GM23248 (cell line): ENCODE measurements around the gene COX6B2. TPM values are rescaled to one million over a fixed set of nuclear protein-coding genes. Genes with fewer than 3 reads are reported as not detected.

Source experiments
- DNase-seq: peaks from one replicate; pipeline ENCODE4 v3.0.0-alpha.2; 2015
- H2AFZ ChIP-seq: fragments of 200-600 bp; sonication (generic); 2 replicates; pipeline ENCODE4 v1.6.1; 2016; ENCODE audit warnings: antibody characterized with exemption
- H3F3A ChIP-seq: fragments of 200-600 bp; sonication (generic); 2 replicates; pipeline ENCODE4 v1.6.1; 2016; ENCODE audit warnings: mild to moderate bottlenecking, antibody characterized with exemption, mixed run types; ENCODE audit not compliant: insufficient read depth
- H3K27ac ChIP-seq: fragments of 200-600 bp; sonication (generic); 2 replicates; pipeline ENCODE4 v1.5.1; 2016; ENCODE audit warnings: mild to moderate bottlenecking
- H3K27me3 ChIP-seq: fragments of 200-600 bp; sonication (generic); replicated peaks from 2 replicates; pipeline ENCODE4 v1.6.1; 2016; ENCODE audit warnings: mild to moderate bottlenecking; ENCODE audit not compliant: insufficient read depth
- H3K36me3 ChIP-seq: fragments of 200-600 bp; sonication (generic); 2 replicates; pipeline ENCODE4 v1.6.1; 2016; ENCODE audit warnings: low read depth, mild to moderate bottlenecking
- H3K4me1 ChIP-seq: fragments of 200-600 bp; sonication (generic); 2 replicates; pipeline ENCODE4 v1.6.1; 2016; ENCODE audit warnings: mild to moderate bottlenecking; ENCODE audit not compliant: insufficient read depth
- H3K4me2 ChIP-seq: fragments of 200-600 bp; sonication (generic); one replicate; pipeline ENCODE4 v1.6.1; 2016; ENCODE audit warnings: mild to moderate bottlenecking; ENCODE audit not compliant: unreplicated experiment
- H3K4me3 ChIP-seq: fragments of 200-600 bp; sonication (generic); 2 replicates; pipeline ENCODE4 v1.5.1; 2016; ENCODE audit warnings: mild to moderate bottlenecking
- H3K79me2 ChIP-seq: fragments of 200-600 bp; sonication (generic); 2 replicates; pipeline ENCODE4 v1.6.1; 2016; ENCODE audit warnings: mild to moderate bottlenecking; ENCODE audit not compliant: insufficient read depth
- H3K9ac ChIP-seq: fragments of 200-600 bp; sonication (generic); 2 replicates; pipeline ENCODE4 v1.6.1; 2016; ENCODE audit warnings: mild to moderate bottlenecking
- H3K9me2 ChIP-seq: fragments of 200-600 bp; sonication (generic); 2 replicates; pipeline ENCODE4 v1.6.1; 2016; ENCODE audit warnings: mixed run types, mild to moderate bottlenecking, moderate library complexity; ENCODE audit not compliant: insufficient read depth
- H3K9me3 ChIP-seq: fragments of 200-600 bp; sonication (generic); one replicate; pipeline ENCODE4 v1.6.1; 2017; ENCODE audit warnings: low read depth
- H4K20me1 ChIP-seq: fragments of 200-600 bp; sonication (generic); 2 replicates; pipeline ENCODE4 v1.6.0; 2016; ENCODE audit not compliant: insufficient read depth
- EZH2 ChIP-seq: fragments of 200-600 bp; sonication (generic); IDR thresholded peaks from 2 replicates; pipeline ENCODE4 v1.6.1; 2018; ENCODE audit warnings: antibody characterized with exemption, mild to moderate bottlenecking; ENCODE audit not compliant: insufficient read depth, poor library complexity, severe bottlenecking
- EZH2phosphoT487 ChIP-seq: fragments of 200-600 bp; sonication (generic); IDR thresholded peaks from 2 replicates; pipeline ENCODE4 v1.6.1; 2018; ENCODE audit warnings: antibody characterized with exemption, moderate library complexity, mild to moderate bottlenecking, low read depth; ENCODE audit not compliant: insufficient read depth
- WGBS, 2 experiments: methylation state at CpG; one replicate each; pipeline ENCODE4 v1.1.6; 2015 to 2017; ENCODE audit warnings: low lambda C conversion rate in 2 of 2, low coverage in 1 of 2; ENCODE audit errors: missing lambda C conversion rate in 2 of 2; 5-methylcytosine and 5-hydroxymethylcytosine counted together
- in situ Hi-C: fragments of 300-500 bp; cut with MboI; formaldehyde crosslinking; loops from 2 replicates; pipeline ENCODE4 v1.15.0; 2020
- polyA plus RNA-seq: library from polyadenylated mRNA; unstranded; fragments of >200 nt; fragmentation: Nextera tagmentation; extraction: Ambion mirVana; gene quantifications from 2 replicates; pipeline ENCODE4 v1.2.1, GENCODE V29; 2016
- total RNA-seq: library from RNA; depleted of rRNA; stranded (reverse); fragments of >200 nt; shearing (Covaris generic); gene quantifications from 2 replicates; pipeline ENCODE4 v1.2.3, GENCODE V29; 2014

COX6B2 gene
- total and polyA plus RNA-seq, 2 experiments from 2014 or later: not detected

DNA sequence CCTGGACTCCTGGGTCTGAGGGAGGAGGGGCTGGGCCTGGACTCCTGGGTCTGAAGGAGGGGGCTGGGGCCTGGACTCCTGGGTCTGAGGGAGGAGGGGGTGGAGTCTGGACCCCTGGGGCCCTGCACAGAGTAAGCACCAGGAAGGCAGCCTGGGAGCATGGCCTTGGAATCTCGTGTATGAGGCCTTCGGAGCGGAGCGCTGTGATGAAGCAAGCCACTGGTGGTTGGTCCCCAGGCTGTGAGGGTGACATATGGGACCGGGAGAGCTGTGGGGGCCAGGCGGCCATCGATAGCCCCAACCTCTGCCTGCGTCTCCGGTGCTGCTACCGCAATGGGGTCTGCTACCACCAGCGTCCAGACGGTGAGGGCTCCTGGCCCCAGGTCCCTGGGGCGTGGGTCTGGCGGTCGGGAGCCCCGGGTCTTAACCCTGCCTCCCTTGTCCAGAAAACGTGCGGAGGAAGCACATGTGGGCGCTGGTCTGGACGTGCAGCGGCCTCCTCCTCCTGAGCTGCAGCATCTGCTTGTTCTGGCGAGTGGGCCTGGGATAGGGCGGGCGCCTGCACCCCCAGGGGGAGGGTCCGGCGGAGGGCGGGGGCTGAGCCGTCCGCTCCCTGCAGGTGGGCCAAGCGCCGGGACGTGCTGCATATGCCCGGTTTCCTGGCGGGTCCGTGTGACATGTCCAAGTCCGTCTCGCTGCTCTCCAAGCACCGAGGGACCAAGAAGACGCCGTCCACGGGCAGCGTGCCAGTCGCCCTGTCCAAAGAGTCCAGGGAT, 23.0 kb upstream of the COX6B2 start:
- H3K27ac ChIP-seq: no peak overlapping the region
- 17 to 18% methylated on average over 33 to 41 of the region's 43 CpGs for WGBS, 2 experiments
- H2AFZ ChIP-seq: no peak overlapping the region
- no peaks in the 10 kb centered on the region for H3K9me3 ChIP-seq
- no peak overlapping the region for H3K4me2 ChIP-seq
- TF ChIP-seq EZH2: no peak
- no peak for TF ChIP-seq EZH2phosphoT487
- no peak overlapping the region for H3K4me3 ChIP-seq
- H3K9ac ChIP-seq: no peak overlapping the region
- no peaks in the 10 kb centered on the region for H4K20me1 ChIP-seq
- no peaks in the 10 kb centered on the region for H3K27me3 ChIP-seq
- in situ Hi-C loops: no loop called here
- DNase-seq: peak; percentile 30
- H3K4me1 ChIP-seq: peaks cover 20% of the 10 kb centered on the region
- H3K36me3 ChIP-seq: no peaks in the 10 kb centered on the region
- no peaks in the 10 kb centered on the region for H3K9me2 ChIP-seq
- H3K79me2 ChIP-seq: no peaks in the 10 kb centered on the region
- no peaks in the 10 kb centered on the region for H3F3A ChIP-seq

- TF ChIP-seq EZH2phosphoT487 (no peak), EZH2 (no peak)
- in situ Hi-C loops: no loop called here
- DNase-seq: no peak
- no peak within 1 kb of the TSS for H3K4me3 ChIP-seq
- H3K9ac ChIP-seq: no peak within 1 kb of the TSS
- no peaks in the 10 kb centered on the region for H3K27me3 ChIP-seq
- H3K4me1 ChIP-seq: peaks cover 23% of the 10 kb centered on the region
- H3K9me2 ChIP-seq: no peaks in the 10 kb centered on the region
- H3K9me3 ChIP-seq: no peaks in the 10 kb centered on the region
- no peak within 1 kb of the TSS for H2AFZ ChIP-seq
- no peak within 1 kb of the TSS for H3K4me2 ChIP-seq
- H3K27ac ChIP-seq: no peak within 1 kb of the TSS
- H3K79me2 ChIP-seq: no peaks in the 10 kb centered on the region
- H3K36me3 ChIP-seq: no peaks in the 10 kb centered on the region
- 55 to 56% methylated on average over 21 of the region's 21 CpGs for WGBS, 2 experiments
- H3F3A ChIP-seq: peaks cover 9% of the 10 kb centered on the region
- no peaks in the 10 kb centered on the region for H4K20me1 ChIP-seq
Observed at GRCh38 chr19:55376241-55376933, 21.9 kb upstream of the COX6B2 start, which contains the start of gene TMEM190. TSS of gene TMEM190 (plus strand) at chr19:55376826. CDS start at chr19:55376854, 28 bp downstream.

- 20 to 56% methylated on average over 5 to 17 of the region's 31 CpGs for WGBS, 2 experiments
- H2AFZ ChIP-seq: peak overlapping the region; percentile 53
- H3K4me2 ChIP-seq: peak overlapping the region; percentile 26
- no peaks in the 10 kb centered on the region for H4K20me1 ChIP-seq
- in situ Hi-C loops: no loop called here
- peak overlapping the region; percentile 18; the same call in 1 of the 2 replicates for H3K27ac ChIP-seq
- H3F3A ChIP-seq: peaks cover 18% of the 10 kb centered on the region
- no peaks in the 10 kb centered on the region for H3K27me3 ChIP-seq
- no peaks in the 10 kb centered on the region for H3K36me3 ChIP-seq
- no peak overlapping the region for H3K4me3 ChIP-seq
- peak overlapping the region; percentile 50; the same call in 1 of the 2 replicates for H3K9ac ChIP-seq
- H3K4me1 ChIP-seq: peaks cover 29% of the 10 kb centered on the region
- no peaks in the 10 kb centered on the region for H3K9me3 ChIP-seq
- H3K79me2 ChIP-seq: no peaks in the 10 kb centered on the region
- no peaks in the 10 kb centered on the region for H3K9me2 ChIP-seq
- peak; percentile 37 for DNase-seq
- TF ChIP-seq EZH2 (no peak), EZH2phosphoT487 (no peak)
Observed at GRCh38 chr19:55373993-55374757, 19.7 kb upstream of the COX6B2 start.
